Liver (tissue), 9 donors: ENCODE measurements around the gene LAMTOR1. TPM values are rescaled to one million over a fixed set of nuclear protein-coding genes. Genes with fewer than 3 reads are reported as not detected.

Experiments used
- DNase-seq: peaks from one replicate; pipeline ENCODE4 v3.0.0-alpha.2; 2017; ENCODE audit warnings: low spot score
- H3K27ac ChIP-seq, 2 donors: one replicate each; pipeline ENCODE4 v1.7.0; 2013; ENCODE audit warnings: inconsistent platforms in 2 of 2, low read length in 2 of 2, control low read depth in 1 of 2, low read depth in 1 of 2, mild to moderate bottlenecking in 1 of 2
- H3K27me3 ChIP-seq, 4 donors: one replicate each; pipeline versions ENCODE4 v1.6.1 to v1.7.0; 2013; ENCODE audit warnings: low read length in 3 of 4, inconsistent platforms in 1 of 4, mild to moderate bottlenecking in 1 of 4, moderate library complexity in 1 of 4; ENCODE audit not compliant: control insufficient read depth in 4 of 4, insufficient read depth in 4 of 4
- H3K36me3 ChIP-seq, 4 donors: one replicate each; pipeline versions ENCODE4 v1.6.1 to v1.7.0; 2013; ENCODE audit warnings: low read length in 3 of 4, mild to moderate bottlenecking in 3 of 4, low read depth in 1 of 4, moderate library complexity in 1 of 4; ENCODE audit not compliant: control insufficient read depth in 4 of 4, insufficient read depth in 3 of 4
- H3K4me1 ChIP-seq, 4 donors: one replicate each; pipeline versions ENCODE4 v1.6.1 to v1.7.0; 2013; ENCODE audit warnings: low read length in 3 of 4, mild to moderate bottlenecking in 3 of 4, moderate library complexity in 1 of 4; ENCODE audit not compliant: control insufficient read depth in 4 of 4, insufficient read depth in 4 of 4
- H3K4me3 ChIP-seq, 3 donors: one replicate each; pipeline versions ENCODE4 v1.6.1 to v1.7.0; 2013; ENCODE audit warnings: low read length in 3 of 3, control low read depth in 1 of 3, low read depth in 1 of 3, mild to moderate bottlenecking in 1 of 3
- H3K9ac ChIP-seq, 2 donors: one replicate each; pipeline ENCODE4 v1.7.0; 2013; ENCODE audit warnings: low read length in 2 of 2, mild to moderate bottlenecking in 2 of 2, moderate library complexity in 2 of 2, control low read depth in 1 of 2, low read depth in 1 of 2
- H3K9me3 ChIP-seq, 4 donors: one replicate each; pipeline versions ENCODE4 v1.6.1 to v1.7.0; 2013; ENCODE audit warnings: low read length in 3 of 4; ENCODE audit not compliant: control insufficient read depth in 4 of 4
- FOXA2 ChIP-seq: IDR thresholded peaks from 2 replicates; pipeline ENCODE4 v1.6.1; 2016; ENCODE audit warnings: antibody characterized with exemption
- HNF4A ChIP-seq, 2 donors: conservative IDR thresholded peaks; 2 replicates each; pipeline ENCODE4 v1.6.1; 2016; ENCODE audit warnings: antibody characterized with exemption in 2 of 2, mild to moderate bottlenecking in 2 of 2
- HNF4G ChIP-seq: IDR thresholded peaks from 2 replicates; pipeline ENCODE4 v1.6.1; 2016; ENCODE audit warnings: antibody characterized with exemption
- JUND ChIP-seq, 2 donors: IDR thresholded peaks; 2 replicates each; pipeline ENCODE4 v1.6.1; 2016; ENCODE audit warnings: antibody characterized with exemption in 2 of 2
- NR2F2 ChIP-seq: IDR thresholded peaks from 2 replicates; pipeline ENCODE4 v1.6.1; 2016; ENCODE audit warnings: antibody characterized with exemption
- RAD21 ChIP-seq, 2 donors: IDR thresholded peaks; 2 replicates each; pipeline ENCODE4 v1.6.1; 2016; ENCODE audit warnings: antibody characterized with exemption in 2 of 2, mild to moderate bottlenecking in 2 of 2
- RXRA ChIP-seq, 2 donors: IDR thresholded peaks; 2 replicates each; pipeline ENCODE4 v1.6.1; 2017 to 2018; ENCODE audit warnings: antibody characterized with exemption in 2 of 2, mild to moderate bottlenecking in 1 of 2
- SP1 ChIP-seq: IDR thresholded peaks from 2 replicates; pipeline ENCODE4 v1.6.1; 2018; ENCODE audit warnings: antibody characterized with exemption, mild to moderate bottlenecking
- TAF1 ChIP-seq: conservative IDR thresholded peaks from 2 replicates; pipeline ENCODE4 v1.6.1; 2016; ENCODE audit warnings: antibody characterized with exemption, mild to moderate bottlenecking
- YY1 ChIP-seq: IDR thresholded peaks from 2 replicates; pipeline ENCODE4 v1.6.1; 2016; ENCODE audit warnings: antibody characterized with exemption, mild to moderate bottlenecking
- WGBS: extraction: QIAGEN DNeasy Blood & Tissue Kit; methylation state at CpG from one replicate; pipeline ENCODE4 v1.1.7; 2013; 5-methylcytosine and 5-hydroxymethylcytosine counted together
- polyA plus RNA-seq, 2 donors: library from polyadenylated mRNA; stranded (reverse) in 1 of 2; unstranded in 1 of 2; fragments of 200-250 nt in 1 of 2; fragments of >200 nt in 1 of 2; fragmentation: Nextera tagmentation in 1 of 2; extraction: Ambion mirVana in 1 of 2; gene quantifications; one replicate each; pipeline versions ENCODE4 v1.2.1 to v1.2.3, GENCODE V29; 2013 to 2015
- total RNA-seq, 2 donors: library from RNA; depleted of rRNA; stranded (reverse); fragments of >200 nt; gene quantifications; one replicate each; pipeline ENCODE4 v1.2.3, GENCODE V29; 2014
- TF ChIP-seq, protein P1 (sequence below): fragments of 150-350 bp; IDR thresholded peaks from 2 replicates; pipeline ENCODE4 v1.5.1; 2017; ENCODE audit warnings: improper control_type of control experiment, low read depth, low read length; ENCODE audit not compliant: missing input control
- TF ChIP-seq, protein P2 (sequence below): IDR thresholded peaks from 2 replicates; pipeline ENCODE4 v1.6.1; 2016; ENCODE audit warnings: antibody characterized with exemption, mild to moderate bottlenecking
- TF ChIP-seq, protein P3 (sequence below): IDR thresholded peaks from 2 replicates; pipeline ENCODE4 v1.6.1; 2016; ENCODE audit warnings: antibody characterized with exemption
- TF ChIP-seq, protein P4 (sequence below): IDR thresholded peaks from 2 replicates; pipeline ENCODE4 v1.6.1; 2016; ENCODE audit warnings: antibody characterized with exemption
- TF ChIP-seq, protein P5 (sequence below): IDR thresholded peaks from 2 replicates; pipeline ENCODE4 v1.6.1; 2016; ENCODE audit warnings: antibody characterized with exemption
- donor health status: healthy.
- donor health status: healthy.
- donor health status: healthy.
- donor health status: healthy.
- donor health status: healthy.

The LAMTOR1 gene
- total and polyA plus RNA-seq, 4 donors = 30.5 to 74.0 (median 58.6) TPM

DNA sequence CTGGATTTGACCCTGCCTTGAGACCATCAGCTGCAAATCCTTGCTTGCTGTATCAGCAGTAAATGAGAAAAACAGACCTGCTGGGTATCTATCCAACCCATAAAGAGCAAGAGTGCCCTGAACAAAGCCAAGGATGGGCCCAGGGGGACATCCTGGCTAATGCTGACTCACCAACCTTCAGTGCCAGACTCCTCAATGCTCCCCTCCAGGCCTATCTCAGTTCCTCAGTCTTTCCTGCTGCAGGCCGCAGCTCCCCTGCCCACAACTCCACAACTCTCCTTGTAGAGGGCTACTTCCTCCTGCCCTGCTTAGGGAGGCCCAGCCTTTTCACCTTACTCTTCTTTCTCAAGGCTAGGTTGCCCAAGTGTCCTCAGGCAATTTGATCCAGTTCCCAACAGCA is 2.6 kb downstream of the LAMTOR1 start (continued):
- TF ChIP-seq, protein P1, sequence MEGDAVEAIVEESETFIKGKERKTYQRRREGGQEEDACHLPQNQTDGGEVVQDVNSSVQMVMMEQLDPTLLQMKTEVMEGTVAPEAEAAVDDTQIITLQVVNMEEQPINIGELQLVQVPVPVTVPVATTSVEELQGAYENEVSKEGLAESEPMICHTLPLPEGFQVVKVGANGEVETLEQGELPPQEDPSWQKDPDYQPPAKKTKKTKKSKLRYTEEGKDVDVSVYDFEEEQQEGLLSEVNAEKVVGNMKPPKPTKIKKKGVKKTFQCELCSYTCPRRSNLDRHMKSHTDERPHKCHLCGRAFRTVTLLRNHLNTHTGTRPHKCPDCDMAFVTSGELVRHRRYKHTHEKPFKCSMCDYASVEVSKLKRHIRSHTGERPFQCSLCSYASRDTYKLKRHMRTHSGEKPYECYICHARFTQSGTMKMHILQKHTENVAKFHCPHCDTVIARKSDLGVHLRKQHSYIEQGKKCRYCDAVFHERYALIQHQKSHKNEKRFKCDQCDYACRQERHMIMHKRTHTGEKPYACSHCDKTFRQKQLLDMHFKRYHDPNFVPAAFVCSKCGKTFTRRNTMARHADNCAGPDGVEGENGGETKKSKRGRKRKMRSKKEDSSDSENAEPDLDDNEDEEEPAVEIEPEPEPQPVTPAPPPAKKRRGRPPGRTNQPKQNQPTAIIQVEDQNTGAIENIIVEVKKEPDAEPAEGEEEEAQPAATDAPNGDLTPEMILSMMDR = no peak
- TF ChIP-seq, protein P2, sequence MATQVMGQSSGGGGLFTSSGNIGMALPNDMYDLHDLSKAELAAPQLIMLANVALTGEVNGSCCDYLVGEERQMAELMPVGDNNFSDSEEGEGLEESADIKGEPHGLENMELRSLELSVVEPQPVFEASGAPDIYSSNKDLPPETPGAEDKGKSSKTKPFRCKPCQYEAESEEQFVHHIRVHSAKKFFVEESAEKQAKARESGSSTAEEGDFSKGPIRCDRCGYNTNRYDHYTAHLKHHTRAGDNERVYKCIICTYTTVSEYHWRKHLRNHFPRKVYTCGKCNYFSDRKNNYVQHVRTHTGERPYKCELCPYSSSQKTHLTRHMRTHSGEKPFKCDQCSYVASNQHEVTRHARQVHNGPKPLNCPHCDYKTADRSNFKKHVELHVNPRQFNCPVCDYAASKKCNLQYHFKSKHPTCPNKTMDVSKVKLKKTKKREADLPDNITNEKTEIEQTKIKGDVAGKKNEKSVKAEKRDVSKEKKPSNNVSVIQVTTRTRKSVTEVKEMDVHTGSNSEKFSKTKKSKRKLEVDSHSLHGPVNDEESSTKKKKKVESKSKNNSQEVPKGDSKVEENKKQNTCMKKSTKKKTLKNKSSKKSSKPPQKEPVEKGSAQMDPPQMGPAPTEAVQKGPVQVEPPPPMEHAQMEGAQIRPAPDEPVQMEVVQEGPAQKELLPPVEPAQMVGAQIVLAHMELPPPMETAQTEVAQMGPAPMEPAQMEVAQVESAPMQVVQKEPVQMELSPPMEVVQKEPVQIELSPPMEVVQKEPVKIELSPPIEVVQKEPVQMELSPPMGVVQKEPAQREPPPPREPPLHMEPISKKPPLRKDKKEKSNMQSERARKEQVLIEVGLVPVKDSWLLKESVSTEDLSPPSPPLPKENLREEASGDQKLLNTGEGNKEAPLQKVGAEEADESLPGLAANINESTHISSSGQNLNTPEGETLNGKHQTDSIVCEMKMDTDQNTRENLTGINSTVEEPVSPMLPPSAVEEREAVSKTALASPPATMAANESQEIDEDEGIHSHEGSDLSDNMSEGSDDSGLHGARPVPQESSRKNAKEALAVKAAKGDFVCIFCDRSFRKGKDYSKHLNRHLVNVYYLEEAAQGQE = no peak
- TF ChIP-seq SP1 (no peak), RXRA (IDR thresholded peaks at IDR 0.05) (no peak), RAD21 (IDR thresholded peaks at IDR 0.05) (no peak)

DNA sequence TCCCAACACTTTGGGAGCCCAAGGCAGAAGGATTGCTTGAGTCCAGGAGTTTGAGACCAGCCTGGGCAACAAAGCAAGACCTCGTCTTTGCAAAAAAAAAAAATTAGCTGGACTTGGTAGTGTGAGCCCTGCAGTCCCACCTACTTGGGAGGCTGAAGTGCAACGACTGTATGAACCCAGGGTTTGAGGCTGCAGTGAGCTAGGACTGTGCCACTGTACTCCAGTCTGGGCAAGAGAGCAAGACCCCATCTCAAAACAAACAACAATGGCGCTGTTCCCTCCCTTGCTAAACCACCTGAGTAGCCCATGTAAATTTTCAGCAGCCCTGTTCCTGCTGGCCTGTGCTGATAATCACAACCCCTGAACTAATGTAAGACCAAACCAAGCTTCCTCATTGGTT is 3.1 kb downstream of the LAMTOR1 start:
- H3K36me3 ChIP-seq = peaks cover 9 to 29% (median 23%) of the 10 kb centered on the region in 4 donors
- H3K27me3 ChIP-seq = no peaks in the 10 kb centered on the region
- H3K9ac ChIP-seq = no peak overlapping the region
- DNase-seq = no peak
- H3K4me3 ChIP-seq = no peak overlapping the region
- H3K27ac ChIP-seq = peak overlapping the region in 1 of 2 donors; percentile 24
- no peaks in the 10 kb centered on the region for H3K9me3 ChIP-seq
- TF ChIP-seq NR2F2 (no peak), YY1 (no peak), RXRA (IDR thresholded peaks at IDR 0.05) (no peak), HNF4A (conservative IDR thresholded peaks at IDR 0.05) (no peak), JUND (IDR thresholded peaks at IDR 0.05) (no peak), SP1 (no peak), FOXA2 (no peak), HNF4G (no peak)
- TF ChIP-seq, protein P1 = no peak
- TF ChIP-seq, protein P3, sequence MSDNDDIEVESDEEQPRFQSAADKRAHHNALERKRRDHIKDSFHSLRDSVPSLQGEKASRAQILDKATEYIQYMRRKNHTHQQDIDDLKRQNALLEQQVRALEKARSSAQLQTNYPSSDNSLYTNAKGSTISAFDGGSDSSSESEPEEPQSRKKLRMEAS = no peak
- TF ChIP-seq, protein P4, sequence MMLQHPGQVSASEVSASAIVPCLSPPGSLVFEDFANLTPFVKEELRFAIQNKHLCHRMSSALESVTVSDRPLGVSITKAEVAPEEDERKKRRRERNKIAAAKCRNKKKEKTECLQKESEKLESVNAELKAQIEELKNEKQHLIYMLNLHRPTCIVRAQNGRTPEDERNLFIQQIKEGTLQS = no peak
- peaks cover 5 to 36% (median 29%) of the 10 kb centered on the region in 4 donors for H3K4me1 ChIP-seq
- WGBS = 88% methylated on average over 3 of the region's 3 CpGs

- H3K36me3 ChIP-seq = peaks cover 9 to 37% (median 28%) of the 10 kb centered on the region in 4 donors
- no peak overlapping the region for H3K4me3 ChIP-seq
- H3K9ac ChIP-seq = no peak overlapping the region
- H3K27ac ChIP-seq = no peak overlapping the region
- no peaks in the 10 kb centered on the region for H3K27me3 ChIP-seq
- WGBS = 96% methylated on average over 3 of the region's 3 CpGs
- peaks cover 4 to 31% (median 25%) of the 10 kb centered on the region in 4 donors for H3K4me1 ChIP-seq
- DNase-seq = no peak
- H3K9me3 ChIP-seq = no peaks in the 10 kb centered on the region
- TF ChIP-seq TAF1 (no peak), HNF4G (no peak), NR2F2 (no peak), HNF4A (conservative IDR thresholded peaks at IDR 0.05) (no peak)
- TF ChIP-seq, protein P4 = no peak
- TF ChIP-seq, protein P5, sequence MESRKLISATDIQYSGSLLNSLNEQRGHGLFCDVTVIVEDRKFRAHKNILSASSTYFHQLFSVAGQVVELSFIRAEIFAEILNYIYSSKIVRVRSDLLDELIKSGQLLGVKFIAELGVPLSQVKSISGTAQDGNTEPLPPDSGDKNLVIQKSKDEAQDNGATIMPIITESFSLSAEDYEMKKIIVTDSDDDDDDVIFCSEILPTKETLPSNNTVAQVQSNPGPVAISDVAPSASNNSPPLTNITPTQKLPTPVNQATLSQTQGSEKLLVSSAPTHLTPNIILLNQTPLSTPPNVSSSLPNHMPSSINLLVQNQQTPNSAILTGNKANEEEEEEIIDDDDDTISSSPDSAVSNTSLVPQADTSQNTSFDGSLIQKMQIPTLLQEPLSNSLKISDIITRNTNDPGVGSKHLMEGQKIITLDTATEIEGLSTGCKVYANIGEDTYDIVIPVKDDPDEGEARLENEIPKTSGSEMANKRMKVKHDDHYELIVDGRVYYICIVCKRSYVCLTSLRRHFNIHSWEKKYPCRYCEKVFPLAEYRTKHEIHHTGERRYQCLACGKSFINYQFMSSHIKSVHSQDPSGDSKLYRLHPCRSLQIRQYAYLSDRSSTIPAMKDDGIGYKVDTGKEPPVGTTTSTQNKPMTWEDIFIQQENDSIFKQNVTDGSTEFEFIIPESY = no peak
- TF ChIP-seq, protein P1 = no peak
Observed at GRCh38 chr11:72098741-72099140, 4.4 kb downstream of the LAMTOR1 start.
